ENCODE data around the gene KAZN.

KAZN gene

DNA sequence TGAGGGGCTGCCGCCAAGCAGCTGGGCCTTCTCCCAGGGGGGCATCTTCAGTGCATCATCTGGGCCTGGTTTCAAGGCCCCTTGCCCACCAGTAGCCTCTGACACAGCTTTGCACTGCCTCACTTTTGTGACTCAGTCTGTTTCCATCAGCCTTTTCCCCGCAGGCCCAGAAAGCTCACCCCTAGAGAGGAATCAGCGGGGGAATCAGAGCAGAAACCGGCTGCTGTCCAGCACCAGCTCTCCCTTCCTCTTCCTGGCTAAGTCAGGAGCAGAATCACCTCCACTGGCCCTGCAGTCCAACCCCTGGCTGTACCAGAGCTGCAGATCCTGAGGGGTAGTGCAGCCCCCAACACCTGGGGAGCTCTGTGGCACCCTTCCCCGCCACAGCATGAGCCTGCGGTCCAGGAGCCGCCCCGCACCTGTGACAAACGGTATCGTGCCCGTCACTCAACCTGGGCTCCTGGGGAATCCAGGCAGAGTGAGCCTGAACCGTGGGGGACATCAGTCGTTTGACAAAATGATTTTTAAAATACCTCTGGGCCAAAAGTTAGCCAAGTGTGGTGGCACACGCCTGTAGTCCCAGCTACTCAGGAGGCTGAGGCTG, 471.8 kb downstream of the KAZN start:
- peaks cover 3% of the 10 kb centered on the region for H3K4me1 ChIP-seq (ENCODE audit: control insufficient read depth, insufficient read depth, low read length)
- H3K4me3 ChIP-seq (ENCODE audit: low read length): no peak overlapping the region
- H3K9me3 ChIP-seq (ENCODE audit: control insufficient read depth, low read length): no peaks in the 10 kb centered on the region
- DNase-seq (ENCODE audit: low read depth): no peak
- H3K9ac ChIP-seq (ENCODE audit: low read length): no peak overlapping the region
- peaks cover 11% of the 10 kb centered on the region for H3K36me3 ChIP-seq (ENCODE audit: control insufficient read depth, insufficient read depth, low read length, severe bottlenecking)
- no peaks in the 10 kb centered on the region for H3K27me3 ChIP-seq (replicated peaks; ENCODE audit: control insufficient read depth, insufficient read depth, low read length)

DNA sequence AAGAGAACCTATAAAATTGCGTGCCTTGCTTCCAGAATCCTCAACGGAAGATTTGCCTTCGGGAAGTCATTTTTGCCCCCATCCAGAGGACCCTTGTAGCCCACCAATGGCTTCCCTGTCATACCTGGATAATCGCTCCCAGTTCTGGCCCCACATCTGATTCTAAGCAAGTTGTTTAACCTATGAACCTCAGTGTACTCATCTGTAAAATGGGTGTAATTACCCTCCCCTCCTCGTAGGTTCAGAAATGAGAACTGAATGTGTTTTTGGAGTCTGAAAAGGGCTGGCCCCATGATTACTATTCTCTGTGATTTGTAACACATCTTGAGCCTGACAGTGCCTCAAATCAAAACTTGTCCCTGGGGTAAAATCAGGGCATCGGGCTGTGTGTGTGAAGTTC, 473.5 kb downstream of the KAZN start:
- Histone ChIP-seq H3K9me3 (ENCODE audit: control insufficient read depth, low read length) (no peaks in the 10 kb centered on the region), H3K9ac (ENCODE audit: low read length) (no peak overlapping the region), H3K27me3 (replicated peaks; ENCODE audit: control insufficient read depth, insufficient read depth, low read length) (no peaks in the 10 kb centered on the region), H3K4me3 (ENCODE audit: low read length) (no peak overlapping the region), H3K4me1 (ENCODE audit: control insufficient read depth, insufficient read depth, low read length) (peaks cover 3% of the 10 kb centered on the region), H3K36me3 (ENCODE audit: control insufficient read depth, insufficient read depth, low read length, severe bottlenecking) (peaks cover 2% of the 10 kb centered on the region)
- DNase-seq (ENCODE audit: low read depth): no peak

DNA sequence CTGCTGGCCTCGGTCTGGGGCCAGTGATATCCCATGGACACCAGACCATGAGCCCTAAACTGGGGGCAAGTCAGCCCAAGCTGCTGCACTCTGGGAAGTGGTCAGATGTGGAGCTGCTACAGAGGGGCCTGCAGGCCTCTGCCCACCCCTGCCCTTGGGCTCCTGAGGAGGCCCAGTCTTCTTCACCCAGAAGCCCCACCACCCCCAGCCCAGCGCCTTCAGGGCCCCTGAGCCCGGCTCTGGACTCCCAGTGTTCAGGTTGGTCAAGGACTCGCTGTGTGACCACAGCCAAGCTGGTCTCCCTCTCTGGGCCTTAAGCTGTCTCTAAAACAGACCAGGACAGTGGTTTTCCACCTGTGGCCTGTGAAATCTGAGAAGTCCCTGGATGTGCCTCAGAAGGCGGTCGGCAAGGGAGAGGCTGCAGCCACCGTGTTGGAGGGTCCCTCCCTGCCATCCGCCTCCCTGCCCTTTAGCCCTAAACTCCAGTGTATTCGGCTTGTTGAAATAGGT, 475.4 kb downstream of the KAZN start:
- H3K27me3 ChIP-seq (replicated peaks; ENCODE audit: control insufficient read depth, insufficient read depth, low read length): no peaks in the 10 kb centered on the region
- no peaks in the 10 kb centered on the region for H3K9me3 ChIP-seq (ENCODE audit: control insufficient read depth, low read length)
- no peak overlapping the region for H3K9ac ChIP-seq (ENCODE audit: low read length)
- H3K36me3 ChIP-seq (ENCODE audit: control insufficient read depth, insufficient read depth, low read length, severe bottlenecking): no peaks in the 10 kb centered on the region
- H3K4me1 ChIP-seq (ENCODE audit: control insufficient read depth, insufficient read depth, low read length): peaks cover 3% of the 10 kb centered on the region
- H3K4me3 ChIP-seq (ENCODE audit: low read length): no peak overlapping the region
- no peak for DNase-seq (ENCODE audit: low read depth)

DNA sequence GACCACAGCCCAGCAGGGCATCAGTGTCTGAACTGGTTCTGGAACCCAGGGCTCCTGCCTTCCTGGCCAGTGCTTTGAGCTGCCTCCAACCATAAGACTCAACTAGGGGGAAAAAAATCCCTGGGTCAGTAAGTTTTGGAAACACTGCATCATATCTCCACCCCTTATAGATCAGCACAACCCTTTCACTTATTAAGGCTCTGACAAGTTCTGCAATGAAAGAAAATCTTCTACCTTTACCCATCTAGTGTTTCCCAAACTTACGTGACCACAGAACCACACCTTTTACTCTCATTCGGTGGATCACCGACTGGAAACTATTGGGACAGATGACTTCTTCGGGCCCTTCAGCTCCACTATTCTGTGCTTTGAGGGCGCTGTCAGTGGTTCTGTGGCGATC, 476.7 kb downstream of the KAZN start:
- Histone ChIP-seq H3K9ac (ENCODE audit: low read length) (no peak overlapping the region), H3K4me3 (ENCODE audit: low read length) (no peak overlapping the region), H3K36me3 (ENCODE audit: control insufficient read depth, insufficient read depth, low read length, severe bottlenecking) (no peaks in the 10 kb centered on the region), H3K4me1 (ENCODE audit: control insufficient read depth, insufficient read depth, low read length) (no peaks in the 10 kb centered on the region), H3K27me3 (replicated peaks; ENCODE audit: control insufficient read depth, insufficient read depth, low read length) (no peaks in the 10 kb centered on the region), H3K9me3 (ENCODE audit: control insufficient read depth, low read length) (no peaks in the 10 kb centered on the region)
- no peak for DNase-seq (ENCODE audit: low read depth)

DNA sequence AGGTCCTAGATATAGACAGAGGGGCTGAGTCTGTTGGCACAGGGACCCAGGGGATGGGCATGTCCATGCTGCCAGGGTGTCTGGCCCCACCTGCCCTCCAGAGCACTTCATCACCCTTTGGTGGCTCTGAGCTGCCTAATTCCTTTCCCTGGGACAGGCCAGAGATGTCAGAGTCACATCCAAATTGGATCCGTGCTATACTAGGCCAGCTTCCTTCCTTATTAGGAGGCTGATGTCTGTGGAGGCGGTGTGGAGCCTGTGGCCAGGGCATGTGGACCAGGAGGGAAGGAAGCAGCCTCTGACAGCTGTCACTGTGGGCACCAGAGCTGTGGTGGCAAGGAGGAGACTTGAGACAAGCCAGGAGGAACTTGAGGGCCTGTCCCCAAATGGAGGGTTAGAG, 477.3 kb downstream of the KAZN start:
- Histone ChIP-seq H3K4me1 (ENCODE audit: control insufficient read depth, insufficient read depth, low read length) (no peaks in the 10 kb centered on the region), H3K4me3 (ENCODE audit: low read length) (no peak overlapping the region), H3K9ac (ENCODE audit: low read length) (no peak overlapping the region), H3K36me3 (ENCODE audit: control insufficient read depth, insufficient read depth, low read length, severe bottlenecking) (no peaks in the 10 kb centered on the region), H3K9me3 (ENCODE audit: control insufficient read depth, low read length) (no peaks in the 10 kb centered on the region), H3K27me3 (replicated peaks; ENCODE audit: control insufficient read depth, insufficient read depth, low read length) (no peaks in the 10 kb centered on the region)
- no peak for DNase-seq (ENCODE audit: low read depth)

DNA sequence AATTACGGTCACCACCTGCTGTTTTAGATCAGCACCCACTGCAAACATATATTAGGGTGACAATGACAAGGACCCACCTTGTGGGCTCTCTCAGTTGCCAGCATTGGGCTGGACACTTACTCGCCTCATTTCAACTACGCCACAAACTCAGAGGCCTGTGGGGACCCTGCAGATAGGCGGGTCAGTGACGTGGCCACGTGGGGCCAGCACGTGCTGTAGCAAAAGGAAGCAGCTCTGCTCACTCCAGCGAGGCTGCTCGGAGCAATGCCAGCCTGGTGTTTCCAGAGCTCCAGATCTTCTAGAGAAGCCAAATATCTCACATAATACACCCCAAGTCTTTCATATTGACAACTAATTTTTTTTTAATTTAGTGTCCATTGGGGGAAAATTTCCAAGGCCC, 478.3 kb downstream of the KAZN start:
- H3K4me1 ChIP-seq (ENCODE audit: control insufficient read depth, insufficient read depth, low read length): no peaks in the 10 kb centered on the region
- H3K27me3 ChIP-seq (replicated peaks; ENCODE audit: control insufficient read depth, insufficient read depth, low read length): no peaks in the 10 kb centered on the region
- DNase-seq (ENCODE audit: low read depth): no peak
- no peaks in the 10 kb centered on the region for H3K36me3 ChIP-seq (ENCODE audit: control insufficient read depth, insufficient read depth, low read length, severe bottlenecking)
- H3K4me3 ChIP-seq (ENCODE audit: low read length): no peak overlapping the region
- no peaks in the 10 kb centered on the region for H3K9me3 ChIP-seq (ENCODE audit: control insufficient read depth, low read length)
- H3K9ac ChIP-seq (ENCODE audit: low read length): no peak overlapping the region

DNA sequence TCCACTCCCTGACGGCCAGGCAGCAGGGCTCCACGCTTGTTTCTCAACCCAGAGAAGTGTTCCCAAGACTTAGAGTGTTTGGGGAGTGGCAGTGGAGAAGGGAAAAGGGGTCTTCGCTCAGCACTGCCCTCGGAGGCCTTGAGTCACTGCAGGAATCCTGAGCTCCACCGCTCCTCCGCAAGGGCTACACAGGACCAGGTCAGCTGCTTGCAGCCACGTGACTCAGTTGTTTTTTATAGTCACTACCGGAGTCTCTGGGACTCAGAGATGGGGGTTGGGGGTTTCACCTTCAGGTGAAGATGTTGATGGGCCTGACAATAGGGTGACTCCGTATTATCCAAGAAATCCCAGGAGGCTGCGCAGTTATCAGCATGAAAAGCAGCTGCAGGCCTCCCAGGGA, 478.9 kb downstream of the KAZN start:
- DNase-seq (ENCODE audit: low read depth): no peak
- no peaks in the 10 kb centered on the region for H3K9me3 ChIP-seq (ENCODE audit: control insufficient read depth, low read length)
- no peaks in the 10 kb centered on the region for H3K27me3 ChIP-seq (replicated peaks; ENCODE audit: control insufficient read depth, insufficient read depth, low read length)
- no peaks in the 10 kb centered on the region for H3K36me3 ChIP-seq (ENCODE audit: control insufficient read depth, insufficient read depth, low read length, severe bottlenecking)
- H3K9ac ChIP-seq (ENCODE audit: low read length): no peak overlapping the region
- no peaks in the 10 kb centered on the region for H3K4me1 ChIP-seq (ENCODE audit: control insufficient read depth, insufficient read depth, low read length)
- no peak overlapping the region for H3K4me3 ChIP-seq (ENCODE audit: low read length)

DNA sequence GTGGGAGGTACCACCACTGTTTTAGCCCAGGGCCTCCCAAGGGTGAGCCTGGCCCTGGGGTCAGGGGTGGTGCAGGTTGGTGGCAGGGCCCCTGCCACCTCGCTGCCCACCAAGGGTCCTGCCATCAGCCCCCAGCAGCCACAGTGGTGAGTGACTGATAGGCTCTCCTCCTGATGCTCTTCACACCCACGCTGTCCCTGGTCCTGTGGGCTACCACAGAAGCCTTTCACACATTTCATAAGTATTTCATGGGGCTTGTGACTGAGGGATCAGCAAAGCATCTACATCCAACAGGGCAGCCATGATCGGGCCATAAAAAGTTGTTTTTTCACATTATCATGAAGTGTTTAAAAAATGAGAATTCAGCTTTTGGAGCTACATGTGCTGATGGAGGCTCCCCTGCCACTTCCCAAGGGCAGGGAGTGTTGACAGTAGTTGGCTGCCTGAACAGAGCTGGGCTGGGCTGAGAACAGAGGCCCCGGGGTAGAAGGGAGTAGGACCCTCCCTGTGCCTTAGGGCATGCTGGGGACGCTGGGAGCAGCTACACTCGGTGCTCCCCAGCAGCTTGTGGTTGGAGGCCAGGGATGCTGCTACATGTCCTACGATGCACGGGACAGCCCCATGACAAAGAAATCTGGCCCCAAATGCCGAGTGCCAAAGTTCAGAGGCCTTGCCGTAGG, 482.0 kb downstream of the KAZN start:
- Histone ChIP-seq H3K4me3 (ENCODE audit: low read length) (no peak overlapping the region), H3K9ac (ENCODE audit: low read length) (no peak overlapping the region), H3K27me3 (replicated peaks; ENCODE audit: control insufficient read depth, insufficient read depth, low read length) (no peaks in the 10 kb centered on the region), H3K4me1 (ENCODE audit: control insufficient read depth, insufficient read depth, low read length) (no peaks in the 10 kb centered on the region), H3K9me3 (ENCODE audit: control insufficient read depth, low read length) (no peaks in the 10 kb centered on the region), H3K36me3 (ENCODE audit: control insufficient read depth, insufficient read depth, low read length, severe bottlenecking) (no peaks in the 10 kb centered on the region)
- DNase-seq (ENCODE audit: low read depth): no peak

DNA sequence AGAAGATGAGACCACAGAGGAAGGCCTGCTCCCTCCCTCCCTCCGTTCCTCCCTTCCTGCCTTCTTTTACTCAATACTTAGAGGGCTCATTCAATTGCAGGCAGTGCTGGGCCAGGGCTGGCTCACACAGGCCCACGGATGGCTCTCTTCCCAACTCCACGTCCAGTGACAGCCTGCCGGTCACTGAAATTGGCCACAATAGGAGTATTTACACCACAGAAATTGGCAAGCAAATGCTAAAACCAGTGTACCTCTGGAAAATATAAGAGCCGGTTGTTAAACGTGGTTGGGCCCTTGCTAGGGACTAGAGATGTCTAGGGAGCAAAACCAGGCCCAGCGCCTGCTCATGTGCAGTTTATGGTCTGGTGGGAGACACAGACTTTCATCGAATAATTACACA, 482.6 kb downstream of the KAZN start:
- Histone ChIP-seq H3K9ac (ENCODE audit: low read length) (no peak overlapping the region), H3K4me3 (ENCODE audit: low read length) (no peak overlapping the region), H3K27me3 (replicated peaks; ENCODE audit: control insufficient read depth, insufficient read depth, low read length) (no peaks in the 10 kb centered on the region), H3K4me1 (ENCODE audit: control insufficient read depth, insufficient read depth, low read length) (no peaks in the 10 kb centered on the region), H3K9me3 (ENCODE audit: control insufficient read depth, low read length) (no peaks in the 10 kb centered on the region), H3K36me3 (ENCODE audit: control insufficient read depth, insufficient read depth, low read length, severe bottlenecking) (no peaks in the 10 kb centered on the region)
- no peak for DNase-seq (ENCODE audit: low read depth)

DNA sequence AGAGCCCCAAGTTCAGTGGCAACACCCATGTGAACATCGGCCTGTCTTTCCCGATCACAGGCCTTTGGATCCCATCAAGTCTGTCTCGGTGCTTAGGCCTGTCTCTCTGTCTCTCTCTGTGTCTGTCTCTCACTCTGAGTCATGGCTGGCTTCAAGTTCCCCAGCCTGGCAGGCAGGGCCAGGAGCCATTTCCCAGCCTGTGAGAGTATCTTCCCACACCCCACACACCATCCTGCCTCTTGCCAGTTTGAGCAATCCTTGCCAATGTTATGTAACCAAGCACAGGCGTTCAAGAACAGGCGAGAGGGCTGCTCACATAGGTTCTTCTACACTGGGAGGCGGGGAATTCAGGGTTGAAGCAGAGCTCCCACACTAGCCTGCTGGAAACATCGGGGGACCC, 485.1 kb downstream of the KAZN start:
- Histone ChIP-seq H3K27me3 (replicated peaks; ENCODE audit: control insufficient read depth, insufficient read depth, low read length) (no peaks in the 10 kb centered on the region), H3K4me3 (ENCODE audit: low read length) (no peak overlapping the region), H3K36me3 (ENCODE audit: control insufficient read depth, insufficient read depth, low read length, severe bottlenecking) (no peaks in the 10 kb centered on the region), H3K4me1 (ENCODE audit: control insufficient read depth, insufficient read depth, low read length) (no peaks in the 10 kb centered on the region), H3K9me3 (ENCODE audit: control insufficient read depth, low read length) (no peaks in the 10 kb centered on the region), H3K9ac (ENCODE audit: low read length) (no peak overlapping the region)
- no peak for DNase-seq (ENCODE audit: low read depth)

DNA sequence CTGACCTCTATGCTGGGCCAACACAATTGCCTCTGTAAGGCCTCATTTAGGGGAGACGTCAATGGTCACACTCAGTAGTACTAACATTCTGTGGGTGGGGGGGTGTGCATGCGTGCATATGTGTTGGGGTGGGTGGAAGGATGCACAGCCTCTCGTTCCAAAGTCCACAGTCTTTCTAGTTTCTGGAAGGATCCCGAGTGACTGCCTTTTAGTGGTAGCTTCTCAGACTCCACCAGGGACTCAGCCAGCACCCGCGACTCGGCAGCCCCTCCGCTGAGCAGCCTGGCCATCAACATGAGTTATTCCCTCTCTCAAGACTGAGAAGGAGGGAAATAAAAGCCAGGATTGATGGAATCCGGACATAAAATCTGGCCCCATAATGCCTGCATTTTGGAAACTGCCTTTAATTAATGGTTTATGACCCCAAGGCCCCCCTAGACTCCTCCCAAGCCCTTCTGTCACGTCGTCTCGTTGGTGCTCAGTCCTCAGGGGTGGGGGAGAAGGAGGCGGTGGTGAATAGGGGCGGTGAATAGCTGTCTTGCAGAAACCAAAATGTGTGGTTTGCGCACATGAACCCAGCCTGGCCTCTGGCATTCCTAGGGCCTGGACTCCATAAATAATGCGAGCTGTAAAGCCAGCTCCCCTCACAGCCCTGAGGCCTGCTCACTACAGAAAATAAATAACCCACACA, 489.9 kb downstream of the KAZN start:
- Histone ChIP-seq H3K4me3 (ENCODE audit: low read length) (no peak overlapping the region), H3K27me3 (replicated peaks; ENCODE audit: control insufficient read depth, insufficient read depth, low read length) (no peaks in the 10 kb centered on the region), H3K36me3 (ENCODE audit: control insufficient read depth, insufficient read depth, low read length, severe bottlenecking) (no peaks in the 10 kb centered on the region), H3K4me1 (ENCODE audit: control insufficient read depth, insufficient read depth, low read length) (no peaks in the 10 kb centered on the region), H3K9me3 (ENCODE audit: control insufficient read depth, low read length) (no peaks in the 10 kb centered on the region), H3K9ac (ENCODE audit: low read length) (no peak overlapping the region)
- DNase-seq (ENCODE audit: low read depth): no peak

Measured in adipocyte (in vitro differentiated cells).